Tibial nerve (tissue), 4 donors: Measurements from ENCODE around the gene XYLT1. TPM values are rescaled to one million over a fixed set of nuclear protein-coding genes. Genes with fewer than 3 reads are reported as not detected.

ENCODE experiments used
- DNase-seq, 2 donors: peaks; one replicate each; pipeline ENCODE4 v3.0.0-alpha.2; 2019; ENCODE audit warnings: low spot score in 2 of 2
- H3K27ac ChIP-seq, 4 donors: fragments of 200-600 bp; sonication (generic) in 3 of 4; one replicate each; pipeline ENCODE4 v1.5.1; 2017 to 2019; ENCODE audit warnings: mild to moderate bottlenecking in 1 of 4
- H3K27me3 ChIP-seq, 2 donors: fragments of 200-600 bp; sonication (generic) in 1 of 2; one replicate each; pipeline versions ENCODE4 v1.5.1 to v1.6.0; 2017 to 2019
- H3K36me3 ChIP-seq, 3 donors: fragments of 200-600 bp; sonication (generic); one replicate each; pipeline ENCODE4 v1.5.1; 2018 to 2019
- H3K4me1 ChIP-seq, 4 donors: fragments of 200-600 bp; sonication (generic) in 3 of 4; one replicate each; pipeline ENCODE4 v1.5.1; 2017 to 2019
- H3K4me3 ChIP-seq, 4 donors: fragments of 200-600 bp; sonication (generic) in 3 of 4; one replicate each; pipeline ENCODE4 v1.5.1; 2017 to 2019; ENCODE audit warnings: mild to moderate bottlenecking in 1 of 4, moderate library complexity in 1 of 4
- H3K9me3 ChIP-seq, 4 donors: fragments of 200-600 bp; sonication (generic) in 3 of 4; one replicate each; pipeline ENCODE4 v1.5.1; 2017 to 2019
- CTCF ChIP-seq, 5 experiments: fragments of 200-600 bp in 3 of 5; fragments of 450-650 bp in 2 of 5; sonication (generic) in 3 of 5; IDR thresholded peaks; one replicate each; pipeline ENCODE4 v1.5.1; 2016 to 2019; ENCODE audit warnings: antibody characterized with exemption in 5 of 5, mild to moderate bottlenecking in 3 of 5, moderate library complexity in 2 of 5
- EP300 ChIP-seq, 2 donors: sonication (generic); formaldehyde crosslinking; IDR thresholded peaks; one replicate each; pipeline ENCODE4 v1.6.1; 2017; ENCODE audit warnings: antibody characterized with exemption in 2 of 2, mild to moderate bottlenecking in 1 of 2
- POLR2A ChIP-seq, 2 donors: fragments of 450-650 bp; IDR thresholded peaks; one replicate each; pipeline ENCODE4 v1.6.1; 2017; ENCODE audit warnings: antibody characterized with exemption in 2 of 2, mild to moderate bottlenecking in 2 of 2, moderate library complexity in 2 of 2
- whole genome bisulfite sequencing, 2 donors: methylation state at CpG; one replicate each; pipeline ENCODE4 v1.1.5; 2018; 5-methylcytosine and 5-hydroxymethylcytosine counted together
- total RNA-seq, 4 donors: library from RNA; depleted of rRNA; stranded (reverse); fragments of >200 nt; gene quantifications; one replicate each; pipeline ENCODE4 v1.1.0, GENCODE V29; 2016

XYLT1 gene
- total RNA-seq, 4 donors from 2014 or later = 13.8 to 23.1 (median 14.8) TPM

GRCh38 chr16:17431968-17432625 lies 38.7 kb downstream of the XYLT1 start:
- Histone ChIP-seq H3K4me3 (no peak overlapping the region), H3K27me3 (no peaks in the 10 kb centered on the region), H3K4me1 (peaks cover 0 to 26% (median 1%) of the 10 kb centered on the region in 4 donors), H3K27ac (no peak overlapping the region), H3K9me3 (no peaks in the 10 kb centered on the region), H3K36me3 (no peaks in the 10 kb centered on the region)
- TF ChIP-seq CTCF (IDR thresholded peaks at IDR 0.05) = no peak
- no peak for TF ChIP-seq POLR2A (IDR thresholded peaks at IDR 0.05)
- TF ChIP-seq EP300 (IDR thresholded peaks at IDR 0.05) = no peak
- WGBS, 2 donors = 80 to 86% methylated on average over 8 of the region's 8 CpGs
- no peak for DNase-seq

GRCh38 chr16:17431012-17431411 lies 39.7 kb downstream of the XYLT1 start:
- no peak overlapping the region for H3K27ac ChIP-seq
- H3K9me3 ChIP-seq = no peaks in the 10 kb centered on the region
- no peaks in the 10 kb centered on the region for H3K27me3 ChIP-seq
- H3K4me1 ChIP-seq = peaks cover 0 to 24% (median 1%) of the 10 kb centered on the region in 4 donors
- no peaks in the 10 kb centered on the region for H3K36me3 ChIP-seq
- no peak for TF ChIP-seq CTCF (IDR thresholded peaks at IDR 0.05)
- TF ChIP-seq POLR2A (IDR thresholded peaks at IDR 0.05) = no peak
- no peak for TF ChIP-seq EP300 (IDR thresholded peaks at IDR 0.05)
- no peak overlapping the region for H3K4me3 ChIP-seq
- WGBS, 2 donors = 67 to 73% methylated on average over 8 of the region's 8 CpGs
- no peak for DNase-seq

- no peak overlapping the region for H3K27ac ChIP-seq
- peaks cover 0 to 4% (median 0%) of the 10 kb centered on the region in 4 donors for H3K9me3 ChIP-seq
- no peaks in the 10 kb centered on the region for H3K4me1 ChIP-seq
- H3K36me3 ChIP-seq = no peaks in the 10 kb centered on the region
- WGBS, 2 donors = 95 to 97% methylated on average over 2 of the region's 2 CpGs
- no peak overlapping the region for H3K4me3 ChIP-seq
- no peak for DNase-seq
- no peak for TF ChIP-seq EP300 (IDR thresholded peaks at IDR 0.05)
- H3K27me3 ChIP-seq = no peaks in the 10 kb centered on the region
Observed at GRCh38 chr16:17426451-17426850, 44.3 kb downstream of the XYLT1 start.

GRCh38 chr16:17424771-17425170 lies 46.0 kb downstream of the XYLT1 start:
- no peaks in the 10 kb centered on the region for H3K27me3 ChIP-seq
- WGBS, 2 donors = 77 to 91% methylated on average over 5 of the region's 5 CpGs
- no peak for TF ChIP-seq POLR2A (IDR thresholded peaks at IDR 0.05)
- TF ChIP-seq EP300 (IDR thresholded peaks at IDR 0.05) = no peak
- no peak for TF ChIP-seq CTCF (IDR thresholded peaks at IDR 0.05)
- no peaks in the 10 kb centered on the region for H3K36me3 ChIP-seq
- no peaks in the 10 kb centered on the region for H3K4me1 ChIP-seq
- no peak for DNase-seq
- H3K27ac ChIP-seq = no peak overlapping the region
- H3K4me3 ChIP-seq = no peak overlapping the region
- peaks cover 0 to 7% (median 0%) of the 10 kb centered on the region in 4 donors for H3K9me3 ChIP-seq

GRCh38 chr16:17423221-17423620 lies 47.5 kb downstream of the XYLT1 start:
- Histone ChIP-seq H3K27ac (no peak overlapping the region), H3K4me1 (no peaks in the 10 kb centered on the region), H3K27me3 (no peaks in the 10 kb centered on the region), H3K9me3 (peaks cover 0 to 7% (median 0%) of the 10 kb centered on the region in 4 donors), H3K4me3 (no peak overlapping the region), H3K36me3 (no peaks in the 10 kb centered on the region)
- 69 to 76% methylated on average over 6 of the region's 6 CpGs for WGBS, 2 donors
- TF ChIP-seq POLR2A (IDR thresholded peaks at IDR 0.05) (no peak), EP300 (IDR thresholded peaks at IDR 0.05) (no peak), CTCF (IDR thresholded peaks at IDR 0.05) (no peak)
- no peak for DNase-seq
